ENCODE measurements around the gene PIK3CB.

The PIK3CB gene

GRCh38 chr3:138748190-138748589 is 86.5 kb downstream of the PIK3CB start:
- no peak for TF ChIP-seq GATA3 (IDR thresholded peaks at IDR 0.05; ENCODE audit: low read depth, low read length)
- TF ChIP-seq GATA2 (IDR thresholded peaks at IDR 0.05; ENCODE audit: low read depth, low read length): no peak

GRCh38 chr3:138747225-138747624 is 87.5 kb downstream of the PIK3CB start:
- TF ChIP-seq GATA2 (IDR thresholded peaks at IDR 0.05; ENCODE audit: low read depth, low read length) (no peak), GATA3 (IDR thresholded peaks at IDR 0.05; ENCODE audit: low read depth, low read length) (no peak)

DNA sequence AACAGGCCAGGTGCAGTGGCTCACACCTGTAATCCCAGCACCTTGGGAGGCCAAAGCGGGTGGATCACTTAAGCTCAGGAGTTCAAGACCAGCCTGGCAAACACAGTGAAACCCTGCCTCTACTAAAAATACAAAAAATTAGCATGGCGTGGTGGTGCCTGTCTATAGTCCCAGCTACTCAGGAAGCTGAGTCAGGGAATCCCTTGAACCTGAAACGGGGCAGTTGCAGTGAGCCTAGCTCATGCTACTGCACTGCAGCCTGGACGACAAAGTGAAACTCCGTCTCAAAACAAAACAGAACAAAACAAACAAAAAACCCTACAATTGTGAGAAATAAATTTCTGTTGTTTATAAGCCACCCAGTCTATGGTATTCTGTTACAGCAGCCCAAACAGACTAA is 94.7 kb downstream of the PIK3CB start:
- TF ChIP-seq GATA2 (IDR thresholded peaks at IDR 0.05; ENCODE audit: low read depth, low read length): no peak
- TF ChIP-seq GATA3 (IDR thresholded peaks at IDR 0.05; ENCODE audit: low read depth, low read length): no peak

DNA sequence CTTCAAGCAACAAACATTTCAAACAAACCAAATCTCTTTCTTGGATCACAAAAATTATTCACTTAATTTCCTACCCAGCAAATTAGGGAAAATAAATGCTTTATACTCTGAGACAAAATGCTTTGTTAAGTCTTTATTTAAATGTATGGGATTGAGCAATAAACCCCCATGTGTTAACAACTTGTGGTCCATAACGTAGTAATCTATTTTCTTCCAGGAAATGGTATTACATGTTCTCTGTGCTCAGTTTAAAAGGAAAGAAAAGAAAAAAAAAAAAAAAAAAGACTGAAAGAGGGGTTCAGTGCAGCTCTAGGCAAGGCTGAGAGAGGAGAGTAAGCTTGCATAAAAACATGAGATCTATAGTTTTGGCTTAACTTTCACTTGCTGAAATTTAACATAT is 102.3 kb downstream of the PIK3CB start:
- TF ChIP-seq GATA2 (IDR thresholded peaks at IDR 0.05; ENCODE audit: low read depth, low read length): no peak

GRCh38 chr3:138726946-138727730 is 107.6 kb downstream of the PIK3CB start:
- TF ChIP-seq GATA2 (IDR thresholded peaks at IDR 0.05; ENCODE audit: low read depth, low read length) (no peak), GATA3 (IDR thresholded peaks at IDR 0.05; ENCODE audit: low read depth, low read length) (no peak)

GRCh38 chr3:138725116-138725515 is 109.6 kb downstream of the PIK3CB start:
- TF ChIP-seq GATA2 (IDR thresholded peaks at IDR 0.05; ENCODE audit: low read depth, low read length) (no peak), GATA3 (IDR thresholded peaks at IDR 0.05; ENCODE audit: low read depth, low read length) (no peak)

- TF ChIP-seq GATA2 (IDR thresholded peaks at IDR 0.05; ENCODE audit: low read depth, low read length): no peak
- TF ChIP-seq GATA3 (IDR thresholded peaks at IDR 0.05; ENCODE audit: low read depth, low read length): no peak
These were observed 110.3 kb downstream of the PIK3CB start for GRCh38 chr3:138724443-138724842.

- TF ChIP-seq GATA2 (IDR thresholded peaks at IDR 0.05; ENCODE audit: low read depth, low read length) (no peak), GATA3 (IDR thresholded peaks at IDR 0.05; ENCODE audit: low read depth, low read length) (no peak)
These were observed 115.9 kb downstream of the PIK3CB start for GRCh38 chr3:138718849-138719248.

GRCh38 chr3:138717348-138717747 is 117.4 kb downstream of the PIK3CB start:
- TF ChIP-seq GATA2 (IDR thresholded peaks at IDR 0.05; ENCODE audit: low read depth, low read length) (no peak), GATA3 (IDR thresholded peaks at IDR 0.05; ENCODE audit: low read depth, low read length) (no peak)

- TF ChIP-seq GATA2 (IDR thresholded peaks at IDR 0.05; ENCODE audit: low read depth, low read length): no peak
- TF ChIP-seq GATA3 (IDR thresholded peaks at IDR 0.05; ENCODE audit: low read depth, low read length): no peak
These were observed 122.6 kb downstream of the PIK3CB start for GRCh38 chr3:138712086-138712485.

GRCh38 chr3:138705675-138706074 is 129.1 kb downstream of the PIK3CB start:
- no peak for TF ChIP-seq GATA3 (IDR thresholded peaks at IDR 0.05; ENCODE audit: low read depth, low read length)
- TF ChIP-seq GATA2 (IDR thresholded peaks at IDR 0.05; ENCODE audit: low read depth, low read length): no peak

DNA sequence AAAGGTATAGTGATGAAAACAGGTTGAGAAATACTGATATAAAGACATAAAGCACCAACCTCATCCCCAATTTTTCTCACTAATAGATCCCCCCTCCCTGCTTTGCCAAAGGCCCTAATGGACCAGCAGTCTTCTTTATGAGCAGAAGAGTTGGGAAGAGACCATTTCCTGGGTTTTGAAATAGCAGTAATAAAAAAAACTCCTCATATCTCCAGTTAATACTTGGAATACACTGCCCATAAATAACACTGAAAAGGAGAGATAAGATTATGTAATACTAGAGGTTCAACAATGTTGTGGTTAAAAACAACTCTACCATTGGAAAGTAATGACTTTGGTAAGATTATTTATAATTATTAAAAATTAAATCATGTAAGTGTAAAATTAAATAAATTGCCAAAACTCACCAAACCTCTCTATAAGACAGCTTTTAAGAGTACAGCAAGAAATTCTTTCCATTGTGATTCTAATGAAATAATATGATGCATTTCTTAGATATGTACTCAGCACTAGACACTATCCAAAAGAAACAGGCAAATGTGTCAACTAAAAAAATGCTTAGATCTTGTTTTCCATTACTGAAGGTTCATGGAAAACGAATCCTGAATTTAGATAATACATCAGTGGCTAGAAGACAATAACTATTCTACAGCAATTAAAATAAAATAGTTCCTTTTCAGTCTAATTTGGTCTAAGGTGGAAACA is 137.9 kb downstream of the PIK3CB start:
- TF ChIP-seq GATA2 (IDR thresholded peaks at IDR 0.05; ENCODE audit: low read depth, low read length): no peak
- no peak for TF ChIP-seq GATA3 (IDR thresholded peaks at IDR 0.05; ENCODE audit: low read depth, low read length)

DNA sequence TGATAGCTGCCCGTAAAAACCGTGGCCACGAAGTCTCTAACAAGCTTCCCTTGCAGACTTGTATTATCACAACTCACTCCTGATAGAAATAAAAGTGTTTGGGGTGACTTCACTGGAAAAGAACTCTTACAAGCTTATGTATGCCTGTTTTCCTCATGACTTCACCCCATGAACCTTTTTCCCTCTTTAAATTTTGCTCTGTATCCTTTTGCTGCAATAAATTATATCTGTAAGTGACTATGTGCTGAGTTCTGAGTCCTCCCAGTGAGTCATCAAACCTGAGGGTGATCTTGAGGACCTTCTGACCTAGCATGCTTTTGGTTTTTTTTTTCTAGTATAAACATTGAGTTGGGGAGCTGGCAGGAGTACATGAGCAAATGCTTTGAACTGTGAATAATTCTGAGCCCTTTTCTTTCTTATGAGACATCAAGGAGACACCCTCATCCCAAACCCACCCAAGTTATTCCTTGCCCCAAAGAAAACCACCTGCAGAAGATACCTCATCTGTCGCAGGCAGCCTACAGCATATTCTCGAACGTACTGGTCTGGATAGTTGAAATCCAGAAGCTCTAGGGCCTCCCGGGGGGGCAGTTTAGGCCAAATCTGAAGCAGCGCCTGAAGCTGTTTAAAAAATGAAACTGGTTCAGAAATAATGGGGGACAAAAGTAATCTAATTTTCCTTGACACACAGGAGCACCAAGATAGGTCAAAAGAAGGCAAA is 140.3 kb downstream of the PIK3CB start:
- no peak for TF ChIP-seq GATA3 (IDR thresholded peaks at IDR 0.05; ENCODE audit: low read depth, low read length)
- TF ChIP-seq GATA2 (IDR thresholded peaks at IDR 0.05; ENCODE audit: low read depth, low read length): no peak

DNA sequence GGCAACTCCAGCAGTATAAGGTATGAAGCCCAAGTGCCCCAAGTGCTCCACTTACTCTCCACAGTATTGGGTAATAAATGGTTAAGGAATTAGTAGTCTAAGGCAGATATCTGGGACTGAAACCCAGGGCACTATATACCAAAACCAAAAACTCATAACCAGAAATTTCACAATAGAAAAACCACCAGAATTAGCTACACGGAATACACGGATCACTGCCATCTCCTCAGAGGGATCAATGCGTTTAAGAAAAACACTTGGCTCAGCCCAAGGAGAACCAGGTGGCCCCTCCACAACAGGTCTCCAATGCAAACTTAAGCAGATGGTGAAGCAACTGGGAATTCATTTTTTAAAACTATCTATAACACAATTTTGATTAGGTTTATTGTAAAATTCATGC is 142.6 kb downstream of the PIK3CB start:
- no peak for TF ChIP-seq GATA2 (IDR thresholded peaks at IDR 0.05; ENCODE audit: low read depth, low read length)
- no peak for TF ChIP-seq GATA3 (IDR thresholded peaks at IDR 0.05; ENCODE audit: low read depth, low read length)
